ENCODE measurements around the gene WHRN.

WHRN gene

GRCh38 chr9:114472765-114473446 is 32.4 kb downstream of the WHRN start:
- FAIRE-seq, result no peak

GRCh38 chr9:114471157-114471556 is 34.1 kb downstream of the WHRN start:
- FAIRE-seq, result no peak

More at GRCh38 chr9:114472765-114473446, 32.4 kb downstream of the WHRN start:
- DNase-seq (ENCODE audit: low spot score), result no peak

GRCh38 chr9:114470581-114470980 is 34.7 kb downstream of the WHRN start:
- FAIRE-seq, result no peak
- DNase-seq (ENCODE audit: low spot score), result no peak

More at GRCh38 chr9:114471157-114471556, 34.1 kb downstream of the WHRN start:
- DNase-seq (ENCODE audit: low spot score), result no peak

GRCh38 chr9:114470121-114470520 is 35.2 kb downstream of the WHRN start:
- no peak for DNase-seq (ENCODE audit: low spot score)
- no peak for FAIRE-seq

GRCh38 chr9:114469091-114469853 is 36.0 kb downstream of the WHRN start:
- no peak for FAIRE-seq
- no peak for DNase-seq (ENCODE audit: low spot score)

- DNase-seq (ENCODE audit: low spot score) (no peak), FAIRE-seq (no peak)
These were observed 37.4 kb downstream of the WHRN start for GRCh38 chr9:114467910-114468309.

- DNase-seq (ENCODE audit: low spot score), result no peak
- no peak for FAIRE-seq
These were observed 38.0 kb downstream of the WHRN start for GRCh38 chr9:114467226-114467750.

- DNase-seq (ENCODE audit: low spot score), result no peak
- FAIRE-seq, result no peak
These were observed 39.1 kb downstream of the WHRN start for GRCh38 chr9:114465906-114466900.

- FAIRE-seq, result no peak
- DNase-seq (ENCODE audit: low spot score), result no peak
These were observed 39.9 kb downstream of the WHRN start for GRCh38 chr9:114465417-114465816.

GRCh38 chr9:114464281-114465051 is 40.8 kb downstream of the WHRN start:
- FAIRE-seq, result no peak
- no peak for DNase-seq (ENCODE audit: low spot score)

- DNase-seq (ENCODE audit: low spot score), result no peak
- no peak for FAIRE-seq
These were observed 42.5 kb downstream of the WHRN start for GRCh38 chr9:114462791-114463190.

GRCh38 chr9:114461468-114461867 is 43.8 kb downstream of the WHRN start:
- no peak for DNase-seq (ENCODE audit: low spot score)
- no peak for FAIRE-seq

- no peak for DNase-seq (ENCODE audit: low spot score)
- FAIRE-seq, result no peak
These were observed 44.6 kb downstream of the WHRN start for GRCh38 chr9:114460513-114461199.

GRCh38 chr9:114459464-114459863 is 45.8 kb downstream of the WHRN start:
- FAIRE-seq, result no peak

GRCh38 chr9:114456929-114457328 is 48.3 kb downstream of the WHRN start:
- DNase-seq (ENCODE audit: low spot score), result no peak
- no peak for FAIRE-seq

More at GRCh38 chr9:114459464-114459863, 45.8 kb downstream of the WHRN start:
- no peak for DNase-seq (ENCODE audit: low spot score)

- FAIRE-seq, result no peak
These were observed 50.6 kb downstream of the WHRN start for GRCh38 chr9:114454652-114455051.

GRCh38 chr9:114452219-114453165 is 52.8 kb downstream of the WHRN start:
- DNase-seq (ENCODE audit: low spot score) (no peak), FAIRE-seq (no peak)

More at GRCh38 chr9:114454652-114455051, 50.6 kb downstream of the WHRN start:
- DNase-seq (ENCODE audit: low spot score), result no peak

- DNase-seq (ENCODE audit: low spot score) (no peak), FAIRE-seq (no peak)
These were observed 53.6 kb downstream of the WHRN start for GRCh38 chr9:114451707-114452031.

All from RCC 7860 (cell line).